Stimulated activated CD8-positive, alpha-beta memory T cell treated with anti-CD3 and anti-CD28 coated beads, Interleukin-12 subunit alpha, Interleukin-12 subunit beta, amount 100 ng/mL, for 4 hours (primary cell): ENCODE results near the gene RYR2.
"Not testable (repeated sequence)": the region's sequence is repeated elsewhere in the genome, so short reads cannot be mapped to it uniquely, and the experiment has no call there.

Experiments
- DNase-seq: peaks from one replicate; pipeline ENCODE4 v3.0.0-alpha.2; 2020; ENCODE audit warnings: low read depth

RYR2 gene

DNA sequence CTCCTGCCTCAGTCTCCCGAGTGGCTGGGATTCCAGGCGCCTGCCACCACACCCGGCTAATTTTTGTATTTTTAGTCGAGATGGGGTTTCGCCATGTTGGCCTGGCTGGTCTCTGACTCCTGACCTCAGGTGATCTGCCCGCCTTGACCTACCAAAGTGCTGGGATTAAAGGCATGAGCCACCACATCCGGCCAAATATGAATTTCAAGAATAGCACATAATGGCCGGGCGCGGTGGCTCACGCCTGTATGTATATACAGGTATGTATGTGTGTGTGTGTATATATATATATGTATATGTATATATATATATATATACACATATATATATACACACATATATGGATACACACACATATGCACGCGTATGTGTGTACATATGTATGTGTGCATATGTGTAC lies 753.6 kb downstream of the RYR2 start:
- DNase-seq, result no peak

DNA sequence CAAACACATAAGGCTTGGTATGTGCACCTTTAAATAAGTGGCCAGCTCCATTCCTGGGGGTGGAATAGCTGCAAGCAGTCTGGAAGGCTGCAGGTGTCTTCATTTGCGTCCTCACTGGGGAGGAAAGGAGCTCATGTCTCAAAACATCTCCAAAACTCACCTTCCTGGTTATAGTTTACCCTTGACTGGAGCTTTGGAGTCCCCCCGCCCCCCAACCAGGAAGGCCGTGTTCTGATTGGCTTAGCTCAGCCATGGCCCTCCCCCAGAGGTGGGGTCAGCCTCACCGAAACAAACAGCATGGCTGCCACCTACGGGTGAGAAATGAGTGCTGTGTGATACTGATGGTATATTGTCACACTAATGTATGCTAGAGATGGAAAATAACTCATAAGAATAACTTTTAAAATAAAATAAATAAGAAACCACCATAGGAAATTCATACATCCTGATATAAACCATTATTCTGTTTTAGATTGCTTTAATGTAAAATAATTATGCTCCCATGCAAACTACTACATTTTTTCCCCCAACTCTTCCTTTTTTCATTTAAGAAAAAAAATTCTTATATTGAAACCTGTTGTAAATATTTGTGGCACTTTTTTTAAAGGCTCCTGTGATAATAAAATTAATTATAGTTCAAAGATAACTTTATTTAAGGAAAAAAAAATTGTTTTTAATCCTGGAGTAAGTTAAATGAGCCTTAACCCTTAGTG lies 757.9 kb downstream of the RYR2 start:
- DNase-seq, result no peak

DNA sequence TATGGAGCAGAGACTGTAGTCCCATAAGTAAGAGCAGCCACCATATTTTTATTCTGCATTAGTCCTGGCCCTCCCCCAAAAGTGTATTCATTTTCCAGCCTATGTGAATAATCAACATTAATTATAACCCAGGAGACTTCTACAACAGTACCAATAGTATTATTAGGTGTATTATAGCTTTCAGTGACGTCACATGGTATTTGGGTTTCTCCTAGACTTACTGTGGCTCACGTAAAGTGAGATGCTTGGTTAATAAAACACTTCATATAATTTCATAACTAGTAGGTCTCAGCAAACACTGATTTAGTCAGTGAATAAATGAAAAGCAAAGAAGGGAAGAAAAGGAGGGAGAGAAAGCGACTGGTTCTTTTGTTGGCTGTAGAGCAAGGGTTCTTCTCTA lies 762.5 kb downstream of the RYR2 start:
- no peak for DNase-seq

DNA sequence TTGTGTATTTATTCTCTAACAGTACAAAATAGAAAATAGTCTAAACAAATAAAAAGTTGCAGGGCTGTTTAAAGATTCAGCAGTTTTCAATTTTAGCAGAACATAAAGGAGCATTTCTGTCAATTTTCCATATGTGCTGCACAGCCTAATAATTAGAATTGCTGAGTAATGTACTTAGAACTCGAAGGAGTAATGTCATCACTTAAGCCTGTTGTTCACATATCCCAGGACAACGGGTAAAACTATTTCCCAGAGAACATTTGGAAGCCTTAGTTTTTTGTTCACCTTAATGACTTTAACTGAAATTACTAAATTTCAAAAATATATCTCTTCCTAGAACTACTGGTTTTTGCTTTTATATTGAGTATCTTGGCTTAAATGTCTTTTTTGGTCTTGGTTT lies 767.1 kb downstream of the RYR2 start:
- DNase-seq, result no peak

DNA sequence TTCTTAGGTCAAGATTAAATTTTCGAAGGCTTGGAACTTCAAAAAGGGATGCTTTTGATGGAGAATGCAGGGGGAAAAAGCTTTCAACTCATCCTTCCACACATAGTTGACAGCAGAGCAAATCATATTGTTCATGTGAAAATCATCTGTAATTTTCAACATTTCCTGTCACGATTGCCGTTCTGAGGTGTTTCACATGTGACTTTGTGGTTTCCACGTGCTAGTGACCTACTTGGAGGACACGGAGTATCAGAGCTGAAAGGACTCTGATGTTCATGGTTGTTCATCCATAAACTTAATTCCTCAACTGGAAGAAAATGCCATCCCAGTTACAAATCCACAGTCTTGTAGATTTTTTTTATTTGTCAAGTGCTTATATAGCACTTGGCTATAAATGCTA lies 769.6 kb downstream of the RYR2 start:
- no peak for DNase-seq

DNA sequence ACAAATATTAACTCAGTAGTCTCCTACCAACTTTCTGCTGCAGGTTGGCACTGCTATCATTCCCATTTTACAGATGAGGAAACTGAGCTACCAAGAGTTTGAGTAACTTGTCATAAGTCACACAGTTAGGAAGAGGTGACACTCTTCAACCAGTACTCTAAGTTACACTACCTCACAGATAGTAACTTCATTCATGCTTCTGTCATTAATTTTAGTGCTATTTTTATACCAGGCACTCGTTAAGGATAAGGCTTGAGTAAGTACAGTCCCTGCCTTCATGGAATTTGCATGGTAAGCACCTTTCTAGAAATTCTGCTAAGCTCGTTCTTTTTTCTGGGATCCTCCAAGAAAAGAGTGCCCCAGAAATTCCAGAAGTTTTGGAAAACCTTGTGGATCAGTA lies 770.1 kb downstream of the RYR2 start:
- no peak for DNase-seq

DNA sequence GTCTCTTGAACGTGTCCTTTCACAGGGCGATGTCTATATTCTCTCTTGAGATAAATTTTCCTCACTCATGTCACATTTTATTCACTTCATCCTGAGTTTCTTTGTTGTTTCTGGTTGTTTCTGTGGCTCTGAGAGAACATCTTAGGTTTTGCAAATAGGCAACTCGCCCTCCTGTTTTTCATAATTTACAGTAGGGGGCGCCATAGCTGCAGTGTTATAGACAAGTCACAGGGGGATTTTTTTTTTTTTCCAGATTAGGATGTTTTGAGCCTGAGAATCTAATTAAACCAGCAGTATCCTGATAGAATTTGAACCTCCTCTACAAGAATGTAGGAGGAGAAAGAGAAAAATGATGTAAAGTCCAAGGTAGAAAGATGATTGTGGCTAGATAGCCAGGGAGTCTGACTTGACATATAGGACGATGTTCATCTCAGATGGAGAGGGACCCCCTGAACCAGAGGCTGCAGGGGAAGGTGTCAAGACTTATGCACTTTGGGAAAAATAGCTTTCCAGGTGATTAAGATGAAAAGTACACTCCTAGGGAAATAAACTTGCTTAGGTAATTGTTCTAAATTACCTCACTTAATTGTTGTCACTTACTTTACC lies 772.4 kb downstream of the RYR2 start:
- DNase-seq, result no peak

DNA sequence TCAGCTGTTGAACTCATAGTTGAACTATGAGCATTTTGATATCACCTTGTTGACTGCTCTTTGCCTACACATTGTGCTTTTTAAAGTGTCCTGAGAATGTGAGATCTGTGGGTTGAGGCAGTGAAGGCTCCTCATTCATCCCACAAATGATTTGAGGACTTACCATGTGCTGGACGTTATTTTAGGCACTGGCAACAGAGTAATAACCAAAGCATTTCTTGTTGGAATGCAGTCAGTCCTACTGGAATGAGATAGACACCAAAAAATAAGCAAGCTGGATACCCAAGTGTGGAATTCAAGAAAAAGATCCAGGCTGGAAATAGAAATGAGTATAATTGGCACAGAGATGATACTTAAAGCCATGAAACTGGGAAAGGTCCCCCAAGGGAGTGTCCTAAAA lies 775.3 kb downstream of the RYR2 start:
- DNase-seq, result no peak

DNA sequence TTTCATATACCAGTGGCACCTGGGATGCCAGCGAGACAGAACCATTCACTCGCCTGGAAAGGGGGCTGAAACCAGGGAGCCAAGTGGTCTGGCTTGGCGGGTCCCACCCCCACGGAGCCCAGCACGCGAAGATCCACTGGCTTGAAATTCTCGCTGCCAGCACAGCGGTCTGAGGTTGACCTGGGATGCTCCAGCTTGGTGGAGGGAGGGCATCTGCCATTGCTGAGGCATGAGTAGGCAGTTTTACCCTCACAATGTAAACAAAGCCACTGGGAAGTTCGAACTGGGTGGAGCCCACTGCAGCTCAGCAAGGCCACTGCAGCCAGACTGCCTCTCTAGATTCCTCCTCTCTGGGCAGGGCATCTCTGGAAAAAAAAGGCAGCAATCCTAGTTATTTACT lies 778.6 kb downstream of the RYR2 start:
- DNase-seq, result not testable (repeated sequence)

DNA sequence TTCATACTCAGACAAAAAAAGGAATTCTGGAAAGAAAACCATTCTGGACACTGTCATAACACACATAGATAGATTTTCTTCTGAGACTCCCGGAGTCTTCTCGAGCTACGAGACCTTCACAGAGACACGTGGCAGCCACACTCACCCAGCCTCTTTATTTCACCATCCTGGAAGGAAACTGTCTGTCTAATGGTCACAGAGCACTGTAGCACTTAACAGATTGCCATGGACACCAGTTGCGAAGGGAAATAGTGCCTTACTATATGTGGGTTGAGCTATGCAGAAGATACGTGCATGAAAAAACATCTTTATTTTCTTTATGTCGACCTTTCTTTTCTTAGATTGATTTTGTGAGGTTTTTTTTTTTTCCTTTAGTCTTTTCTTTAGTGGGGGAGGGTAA lies 790.9 kb downstream of the RYR2 start:
- DNase-seq, result no peak

DNA sequence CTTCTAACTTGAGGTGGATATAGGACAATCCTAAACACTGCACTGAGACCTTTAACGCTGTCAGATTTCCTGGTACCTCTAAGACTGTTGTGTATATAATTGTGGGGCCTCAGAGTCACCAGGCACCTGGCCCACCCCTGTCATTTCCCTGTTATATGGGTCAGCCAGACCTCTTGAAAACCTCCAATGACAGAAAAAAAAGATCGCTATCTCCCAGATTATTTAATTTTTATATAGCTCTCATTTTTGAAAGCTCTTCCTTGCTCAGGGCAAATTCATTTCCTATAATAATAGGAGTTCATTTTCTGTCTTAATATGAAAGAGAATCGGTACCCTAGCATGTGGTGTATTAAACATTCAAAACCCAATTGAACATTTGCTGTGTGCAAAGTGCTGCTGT lies 792.1 kb downstream of the RYR2 start:
- no peak for DNase-seq

DNA sequence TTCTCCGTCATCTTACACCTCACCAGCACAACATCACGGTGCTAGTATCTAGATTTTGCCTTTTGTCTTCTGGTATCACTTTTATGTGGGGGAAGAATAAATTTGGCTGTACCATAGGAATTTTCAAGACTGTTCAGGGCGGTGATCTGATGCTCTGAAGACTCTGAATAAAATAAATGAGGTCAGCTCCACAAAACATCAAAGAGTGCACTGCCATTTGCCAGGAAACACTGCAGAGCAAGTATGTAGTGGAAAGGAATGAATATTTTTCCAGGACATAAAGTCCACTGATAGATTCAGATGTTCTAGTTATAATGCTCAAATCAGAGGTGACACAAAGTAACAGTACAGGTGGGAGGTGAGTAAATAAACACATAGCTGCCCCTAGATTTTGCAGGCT lies 792.5 kb downstream of the RYR2 start:
- no peak for DNase-seq

DNA sequence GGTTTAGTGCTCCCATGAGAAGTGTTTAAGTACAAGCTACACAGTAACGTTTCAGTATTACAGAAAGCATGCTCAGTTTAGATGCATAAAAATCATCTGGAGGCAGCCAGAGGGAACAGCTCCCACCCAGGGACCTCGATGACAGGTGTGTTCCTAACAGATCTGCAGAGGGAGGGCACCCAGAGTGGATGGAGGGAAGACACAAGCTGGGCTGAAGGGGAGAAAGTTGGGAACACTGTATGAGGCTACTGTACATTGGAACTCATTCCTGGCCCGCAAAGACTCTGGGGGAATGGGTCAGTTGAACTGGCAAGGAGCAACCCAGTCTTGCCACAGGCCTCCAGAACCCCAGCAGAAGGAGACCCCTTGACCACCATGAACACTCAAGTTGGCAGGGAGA lies 796.3 kb downstream of the RYR2 start:
- no peak for DNase-seq

DNA sequence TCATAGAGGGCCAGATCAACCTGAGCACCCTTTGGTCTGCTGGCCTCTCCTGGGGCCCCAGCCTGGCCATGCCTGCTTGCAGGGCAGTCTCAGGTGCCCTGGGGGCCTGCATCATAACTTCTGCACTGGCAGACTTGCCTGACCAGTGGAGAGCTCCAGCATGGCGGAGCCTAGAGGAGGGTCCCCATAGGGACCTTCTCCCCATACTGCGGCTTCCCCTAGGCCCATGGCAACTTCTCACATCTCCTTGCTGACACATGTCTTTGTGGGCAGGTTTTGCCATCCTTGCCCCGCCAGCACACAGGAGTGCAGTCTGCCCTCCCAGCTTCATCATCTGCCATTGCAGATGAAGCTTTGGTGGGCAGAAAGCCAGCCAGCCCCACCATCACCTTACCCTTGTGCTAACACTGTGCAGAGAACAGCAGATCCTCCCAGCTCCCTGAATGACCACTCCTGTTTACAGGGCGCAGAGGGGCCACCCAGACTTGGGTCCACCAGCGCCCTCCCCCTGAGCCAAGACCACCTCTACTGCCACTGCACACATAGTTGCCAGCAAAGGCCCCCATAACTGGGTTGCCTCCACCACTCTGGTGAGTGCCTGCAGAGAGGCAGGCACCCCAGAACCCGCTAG lies 797.0 kb downstream of the RYR2 start:
- no peak for DNase-seq

DNA sequence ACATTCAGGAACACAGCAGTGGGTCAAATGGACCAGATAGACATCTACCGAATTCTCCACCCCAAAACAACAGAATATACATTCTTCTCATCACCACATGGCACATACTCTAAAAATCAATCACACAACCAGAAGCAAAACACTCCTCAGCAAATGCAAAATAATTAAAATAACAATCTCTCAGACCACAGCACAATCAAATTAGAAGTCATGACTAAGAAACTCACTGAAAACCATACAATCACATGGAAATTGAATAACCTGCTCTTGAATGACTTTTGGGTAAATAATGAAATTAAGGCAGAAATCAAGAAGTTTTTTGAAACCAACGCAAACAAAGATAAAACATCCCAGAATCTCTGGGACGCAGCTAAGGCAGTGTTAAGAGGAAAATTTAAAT lies 799.5 kb downstream of the RYR2 start:
- no peak for DNase-seq

DNA sequence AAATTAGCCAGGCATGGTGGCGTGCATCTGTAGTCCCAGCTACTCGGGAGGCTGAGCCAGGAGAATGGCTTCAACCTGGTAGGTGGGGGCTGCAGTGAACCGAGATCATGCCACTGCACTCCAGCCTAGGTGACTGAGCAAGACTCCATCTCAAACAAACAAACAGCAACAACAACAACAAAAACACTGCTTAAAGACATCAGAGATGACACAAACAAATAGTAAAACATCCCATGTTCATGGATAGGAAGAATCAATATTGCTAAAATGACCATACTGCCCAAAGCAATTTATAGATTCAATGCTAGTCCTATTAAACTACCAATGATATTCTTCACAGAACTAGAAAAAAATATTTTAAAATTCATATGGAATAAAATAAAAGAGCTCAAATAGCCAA lies 801.5 kb downstream of the RYR2 start:
- DNase-seq, result not testable (repeated sequence)

DNA sequence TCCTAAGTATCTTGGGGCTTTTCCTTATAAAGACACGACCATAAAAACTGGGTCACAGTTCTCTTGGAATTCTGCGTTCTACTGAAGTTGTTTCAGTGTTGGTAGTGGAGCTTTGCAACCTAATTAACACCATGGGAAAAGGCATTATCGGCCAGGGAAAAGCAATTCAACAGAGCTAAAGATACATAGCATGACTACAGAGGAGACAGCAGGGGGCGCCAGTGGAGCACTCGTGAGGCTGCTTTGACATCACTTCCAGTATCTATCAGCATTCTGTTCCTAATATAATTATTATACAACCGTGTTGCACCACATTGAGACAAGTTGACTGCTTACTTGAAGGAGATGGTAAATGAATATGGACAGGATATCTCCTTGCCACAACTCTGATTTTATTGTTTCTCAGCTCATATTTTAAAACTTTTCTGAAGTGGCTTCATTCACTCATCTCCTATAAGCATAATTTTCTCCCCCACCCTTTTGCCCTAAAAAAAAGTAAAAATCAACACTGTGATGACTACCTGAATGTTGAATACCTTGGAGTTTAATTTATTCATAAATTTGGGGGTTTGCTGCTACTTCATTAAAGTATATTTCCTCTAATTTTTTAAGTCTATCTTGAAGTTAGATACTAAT lies 809.3 kb downstream of the RYR2 start:
- no peak for DNase-seq

DNA sequence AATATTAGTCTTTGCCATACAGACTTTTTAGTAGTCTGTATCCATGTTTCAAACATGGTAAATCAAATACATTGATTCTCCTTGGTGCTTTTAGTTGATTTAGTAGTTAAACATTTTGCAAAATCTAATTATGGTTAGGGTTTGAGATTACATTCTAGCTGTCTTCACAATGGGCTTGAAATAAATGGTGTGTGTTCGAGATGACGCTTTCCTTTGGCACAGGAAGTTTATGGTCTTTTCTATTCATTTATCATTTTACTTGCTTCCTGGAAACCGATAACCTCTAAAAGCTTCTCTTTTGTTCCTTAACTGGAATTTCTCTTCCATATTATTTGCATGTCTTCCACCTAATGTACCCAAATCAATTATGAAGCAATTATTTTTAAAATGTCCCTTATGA lies 810.4 kb downstream of the RYR2 start:
- DNase-seq, result no peak

DNA sequence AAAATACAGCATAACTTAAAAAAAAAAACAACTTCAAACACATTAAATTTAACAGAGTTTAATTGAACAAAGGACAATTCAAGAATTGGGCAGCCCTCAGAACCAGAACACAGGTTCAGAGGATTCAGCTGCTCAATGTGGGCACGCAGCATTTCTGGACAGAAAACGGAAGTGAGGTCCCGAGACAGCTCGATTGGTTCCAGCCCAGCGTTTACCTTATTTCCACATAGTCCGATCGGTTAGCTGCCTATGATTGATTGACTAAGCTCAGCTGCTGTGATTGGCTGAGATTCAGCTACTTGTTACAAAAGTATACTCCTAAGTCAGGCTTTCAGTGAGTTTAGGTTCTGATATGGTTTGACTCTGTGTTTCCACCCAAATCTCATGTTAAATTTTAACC lies 815.5 kb downstream of the RYR2 start:
- DNase-seq, result no peak

DNA sequence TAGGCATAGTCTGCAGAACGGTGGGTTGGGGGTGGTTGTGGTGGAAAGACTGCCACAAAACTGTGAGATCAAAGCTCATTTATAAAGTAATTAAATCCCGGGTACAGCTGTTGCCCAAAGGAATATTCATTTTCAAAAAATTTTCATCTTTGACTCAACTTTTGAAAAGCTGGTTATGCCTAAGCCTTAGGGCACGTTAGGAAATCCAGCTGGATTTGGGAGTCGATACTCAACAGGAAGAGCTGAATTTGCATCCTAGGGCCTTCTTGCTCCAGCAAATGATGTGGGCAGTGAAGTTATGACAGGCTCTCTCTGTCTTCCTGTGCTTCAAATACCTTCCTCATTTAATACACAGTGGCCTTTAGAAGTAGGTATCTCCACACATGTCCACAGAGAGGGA lies 817.0 kb downstream of the RYR2 start:
- no peak for DNase-seq

DNA sequence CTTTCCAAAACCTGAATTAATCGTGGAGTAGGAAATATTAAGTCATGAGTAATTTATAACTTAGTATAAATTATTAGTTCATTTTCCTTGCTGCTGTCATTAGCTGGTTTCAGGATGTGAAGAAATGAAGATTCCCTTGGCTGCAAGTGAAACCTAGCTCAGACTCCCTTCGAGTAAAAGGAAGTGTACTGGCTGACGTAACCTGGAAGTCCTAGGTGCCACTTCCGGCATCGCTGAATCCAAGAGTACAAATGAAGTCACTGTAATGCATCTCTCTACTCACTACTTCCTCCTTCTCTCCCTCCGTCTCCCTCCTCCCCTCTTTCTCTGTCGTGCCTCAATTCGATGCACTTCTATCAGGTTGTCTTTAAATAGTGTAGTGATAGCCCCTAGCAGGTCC lies 820.0 kb downstream of the RYR2 start:
- DNase-seq, result no peak

DNA sequence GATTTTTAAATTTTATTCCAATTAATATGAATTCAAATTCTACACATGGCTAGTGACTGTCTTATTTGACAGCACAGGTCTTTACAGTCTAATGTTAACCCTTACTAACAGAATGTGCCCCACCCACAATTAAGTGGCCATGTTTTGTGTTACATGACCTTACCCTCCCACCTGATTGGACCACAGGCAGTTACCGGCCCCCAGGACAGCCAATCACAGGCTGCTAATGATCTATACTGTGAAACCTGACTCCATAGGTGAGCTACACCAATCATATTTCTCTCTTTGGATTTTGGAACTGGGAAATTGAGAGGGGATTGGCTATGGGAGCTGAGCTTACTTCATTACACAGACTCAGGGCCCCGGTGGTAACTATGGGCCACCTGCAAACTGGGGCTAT lies 821.2 kb downstream of the RYR2 start:
- no peak for DNase-seq
